Activated CD8-positive, alpha-beta T cell treated with anti-CD3 and anti-CD28 coated beads for 36 hours (primary cell): ENCODE measurements around the gene KCNA10. TPM values are rescaled to one million over a fixed set of nuclear protein-coding genes. Genes with fewer than 3 reads are reported as not detected.

Experiments used
- ATAC-seq: fragments of 200-7000 bp; cut with Tn5 transposase; one replicate; pipeline ENCODE4 v1.10.0; 2021; ENCODE audit warnings: mild to moderate bottlenecking, moderate library complexity
- CTCF ChIA-PET: fragments of 350-600 bp; sonication (Branson Sonifier 250); formaldehyde crosslinking; loops from one replicate; lab custom pipeline; 2021; ENCODE audit warnings: antibody characterized with exemption; lab: Charles Lee
- POLR2A ChIA-PET: fragments of 350-600 bp; sonication (Branson Sonifier 250); formaldehyde crosslinking; loops from one replicate; lab custom pipeline; 2021; ENCODE audit warnings: antibody characterized with exemption; lab: Charles Lee
- DNase-seq: peaks from one replicate; pipeline ENCODE4 v3.0.0-alpha.2; 2020
- H3K27ac Mint-ChIP-seq: one replicate; pipeline ENCODE4 v1.8.0; 2021; ENCODE audit warnings: mild to moderate bottlenecking, mixed read lengths
- H3K27me3 Mint-ChIP-seq: one replicate; pipeline ENCODE4 v1.8.0; 2021; ENCODE audit warnings: mixed read lengths
- H3K36me3 Mint-ChIP-seq: one replicate; pipeline ENCODE4 v1.8.0; 2021; ENCODE audit warnings: low read depth, mixed read lengths
- H3K4me1 Mint-ChIP-seq: one replicate; pipeline ENCODE4 v1.8.0; 2021; ENCODE audit warnings: low read depth, mixed read lengths
- H3K4me3 Mint-ChIP-seq: one replicate; pipeline ENCODE4 v1.8.0; 2021; ENCODE audit warnings: mild to moderate bottlenecking, moderate library complexity, mixed read lengths
- H3K9me3 Mint-ChIP-seq: one replicate; pipeline ENCODE4 v1.8.0; 2021; ENCODE audit warnings: mixed read lengths
- CTCF ChIP-seq: fragments of 200-600 bp; IDR thresholded peaks from one replicate; pipeline ENCODE4 v1.8.0; 2022; ENCODE audit warnings: antibody characterized with exemption, mild to moderate bottlenecking
- intact Hi-C: fragments of 100-400 bp; cut with micrococcal nuclease; formaldehyde crosslinking; loops from one replicate; pipeline ENCODE4 v1.10.0; 2022
- total RNA-seq, 2 experiments: library from RNA; stranded (reverse); gene quantifications; one replicate each; pipeline ENCODE4 v1.2.3, GENCODE V29; 2021

Gene KCNA10
- total RNA-seq, 2 experiments from 2014 or later = not detected

- Mint-ChIP-seq H3K4me1 (no peaks in the 10 kb centered on the region), H3K9me3 (no peaks in the 10 kb centered on the region), H3K36me3 (no peaks in the 10 kb centered on the region), H3K4me3 (no peak overlapping the region), H3K27me3 (no peaks in the 10 kb centered on the region), H3K27ac (no peak overlapping the region)
- intact Hi-C loops = loop anchor here (10.0 kb wide), 1 partner anchor 289 kb away; no protein-coding TSS in a partner anchor
- ATAC-seq (no peak), DNase-seq (no peak)
- POLR2A ChIA-PET = no interaction called here
- CTCF ChIA-PET = interaction anchor here (1.2 to 4.9 kb wide), 3 partner anchors 31 to 204 kb away, joined by 3 to 101 read pairs (median 100); partner anchors contain the start of gene LAMTOR5
- TF ChIP-seq CTCF = no peak
Observed at GRCh38 chr1:110494036-110494435, 24.9 kb downstream of the KCNA10 start.

DNA sequence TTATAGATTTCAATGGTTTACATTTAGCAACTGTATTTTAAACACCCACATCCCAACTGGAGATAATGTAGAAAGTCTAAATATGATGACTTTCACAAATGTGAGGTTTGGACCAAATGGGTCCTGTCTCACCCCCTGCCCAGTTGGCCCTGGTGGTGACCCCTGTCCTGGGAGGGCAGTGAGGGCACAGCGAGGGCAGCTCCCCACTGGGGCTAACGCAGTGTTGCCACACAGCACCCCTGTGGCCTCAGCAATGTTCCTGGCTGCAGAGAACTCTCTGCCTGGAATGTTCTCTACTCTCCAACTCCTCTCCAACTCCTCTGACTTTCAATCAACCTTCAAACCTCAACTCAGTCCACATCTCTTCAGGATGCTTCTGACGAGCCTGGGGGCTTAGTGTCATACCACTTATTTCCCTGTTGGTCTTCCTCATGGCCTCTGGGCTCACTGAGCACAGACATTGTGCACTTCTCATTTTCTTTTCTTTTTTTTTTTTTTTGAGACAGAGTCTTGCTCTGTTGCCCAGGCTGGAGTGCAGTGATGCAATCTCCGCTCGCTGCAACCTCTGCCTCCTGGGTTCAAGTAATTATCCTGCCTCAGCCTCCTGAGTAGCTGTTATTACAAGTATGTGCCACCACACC lies 25.8 kb downstream of the KCNA10 start:
- ChIA-PET CTCF (interaction anchor here (1.6 to 3.9 kb wide), 2 partner anchors 33 to 82 kb away, joined by 4 to 101 read pairs; partner anchors contain the start of gene LAMTOR5), POLR2A (no interaction called here)
- DNase-seq (no peak), ATAC-seq (no peak)
- Mint-ChIP-seq H3K27me3 (no peaks in the 10 kb centered on the region), H3K36me3 (no peaks in the 10 kb centered on the region), H3K4me1 (no peaks in the 10 kb centered on the region), H3K4me3 (no peak overlapping the region), H3K27ac (no peak overlapping the region), H3K9me3 (no peaks in the 10 kb centered on the region)
- intact Hi-C loops = loop anchor here (10.0 kb wide), 1 partner anchor 288 kb away; no protein-coding TSS in a partner anchor
- TF ChIP-seq CTCF = no peak

DNA sequence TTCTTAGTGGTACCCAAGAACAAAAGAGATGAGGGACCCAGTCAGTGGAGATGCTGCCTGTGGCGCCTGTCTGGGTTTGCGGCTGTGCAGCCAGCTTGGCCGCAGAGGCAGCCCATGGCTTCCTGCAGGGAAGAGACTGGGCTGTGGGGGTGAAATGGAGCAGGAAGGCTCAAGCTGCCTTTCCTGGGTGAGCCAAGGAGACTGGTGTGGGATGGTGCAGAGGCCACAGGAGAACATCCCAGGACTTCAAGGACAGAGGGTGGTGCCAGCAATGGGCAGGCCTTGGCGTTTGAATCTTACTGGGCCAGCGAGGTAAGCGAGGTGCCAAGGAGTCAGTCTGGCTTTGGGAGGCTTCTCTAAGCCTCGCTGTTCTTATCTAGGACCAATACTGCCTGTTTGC lies 26.4 kb downstream of the KCNA10 start:
- ChIA-PET POLR2A (no interaction called here), CTCF (interaction anchor here (1.2 to 1.6 kb wide), 3 partner anchors 32 to 285 kb away, joined by 3 to 4 read pairs (median 4); no protein-coding TSS in a partner anchor)
- H3K27ac Mint-ChIP-seq = no peak overlapping the region
- no peaks in the 10 kb centered on the region for H3K36me3 Mint-ChIP-seq
- no peak overlapping the region for H3K4me3 Mint-ChIP-seq
- intact Hi-C loops = loop anchor here (10.0 kb wide), 1 partner anchor 288 kb away; no protein-coding TSS in a partner anchor
- H3K27me3 Mint-ChIP-seq = no peaks in the 10 kb centered on the region
- H3K9me3 Mint-ChIP-seq = no peaks in the 10 kb centered on the region
- TF ChIP-seq CTCF = no peak
- H3K4me1 Mint-ChIP-seq = no peaks in the 10 kb centered on the region
- ATAC-seq (no peak), DNase-seq (no peak)

DNA sequence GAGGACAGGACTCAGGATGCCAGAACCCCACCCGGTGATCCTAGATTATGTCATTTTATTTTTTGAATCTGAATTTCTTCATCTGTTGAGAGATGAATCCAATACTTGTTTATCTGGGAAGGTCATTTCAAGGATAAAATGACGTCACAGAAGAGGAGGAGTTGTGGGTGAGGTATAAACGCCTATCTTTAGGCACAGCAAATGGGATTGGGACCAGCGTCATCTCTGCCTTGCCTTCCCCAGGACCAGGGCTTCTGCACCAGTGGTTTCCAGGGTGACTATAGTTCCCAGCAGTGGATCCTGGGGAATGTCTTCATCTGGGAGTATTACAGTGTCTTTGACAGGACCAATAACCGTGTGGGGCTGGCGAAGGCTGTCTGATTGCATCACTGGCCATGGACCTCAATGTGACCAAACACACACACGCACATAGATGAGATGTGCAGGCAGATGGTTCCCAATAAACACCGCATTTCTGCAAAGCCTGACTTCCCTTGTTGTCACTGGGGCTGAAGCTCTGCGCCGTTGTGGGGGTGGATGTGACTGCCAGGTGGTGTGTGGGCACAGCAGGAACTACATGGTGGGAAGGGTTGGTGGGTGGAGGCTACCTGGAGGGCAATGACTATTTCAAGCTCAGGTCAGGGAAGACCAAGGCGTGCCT lies 28.1 kb downstream of the KCNA10 start:
- no peak for TF ChIP-seq CTCF
- DNase-seq (no peak), ATAC-seq (no peak)
- no peak overlapping the region for H3K27ac Mint-ChIP-seq
- CTCF ChIA-PET = interaction anchor here (1.2 kb wide), 1 partner anchor 79 kb away, joined by 3 read pairs; no protein-coding TSS in a partner anchor
- intact Hi-C loops = loop anchor here (10.0 kb wide), 1 partner anchor 286 kb away; no protein-coding TSS in a partner anchor
- no peaks in the 10 kb centered on the region for H3K9me3 Mint-ChIP-seq
- POLR2A ChIA-PET = no interaction called here
- no peaks in the 10 kb centered on the region for H3K4me1 Mint-ChIP-seq
- no peaks in the 10 kb centered on the region for H3K36me3 Mint-ChIP-seq
- H3K27me3 Mint-ChIP-seq = no peaks in the 10 kb centered on the region
- no peak overlapping the region for H3K4me3 Mint-ChIP-seq
